Left renal pelvis (tissue), 4 donors: ENCODE results near the gene ESYT3. TPM values are rescaled to one million over a fixed set of nuclear protein-coding genes. Genes with fewer than 3 reads are reported as not detected.
"Not testable (repeated sequence)": the region's sequence is repeated elsewhere in the genome, so short reads cannot be mapped to it uniquely, and the experiment has no call there.

Source experiments
- DNase-seq, 4 donors: peaks; one replicate each; pipeline ENCODE4 v3.0.0-alpha.2; 2013; ENCODE audit warnings: low read depth in 4 of 4, low spot score in 3 of 4
- polyA plus RNA-seq, 4 donors: library from polyadenylated mRNA; unstranded; fragments of 120-200 nt; gene quantifications; one replicate each; pipeline ENCODE4 v1.2.1, GENCODE V29; 2013; ENCODE audit not compliant: insufficient read length in 4 of 4

Gene ESYT3
- polyA plus RNA-seq, 4 donors: 0.50 to 1.9 (median 1.7) TPM

GRCh38 chr3:138408751-138409570, 25.5 kb upstream of the ESYT3 start:
- no peak for DNase-seq

DNA sequence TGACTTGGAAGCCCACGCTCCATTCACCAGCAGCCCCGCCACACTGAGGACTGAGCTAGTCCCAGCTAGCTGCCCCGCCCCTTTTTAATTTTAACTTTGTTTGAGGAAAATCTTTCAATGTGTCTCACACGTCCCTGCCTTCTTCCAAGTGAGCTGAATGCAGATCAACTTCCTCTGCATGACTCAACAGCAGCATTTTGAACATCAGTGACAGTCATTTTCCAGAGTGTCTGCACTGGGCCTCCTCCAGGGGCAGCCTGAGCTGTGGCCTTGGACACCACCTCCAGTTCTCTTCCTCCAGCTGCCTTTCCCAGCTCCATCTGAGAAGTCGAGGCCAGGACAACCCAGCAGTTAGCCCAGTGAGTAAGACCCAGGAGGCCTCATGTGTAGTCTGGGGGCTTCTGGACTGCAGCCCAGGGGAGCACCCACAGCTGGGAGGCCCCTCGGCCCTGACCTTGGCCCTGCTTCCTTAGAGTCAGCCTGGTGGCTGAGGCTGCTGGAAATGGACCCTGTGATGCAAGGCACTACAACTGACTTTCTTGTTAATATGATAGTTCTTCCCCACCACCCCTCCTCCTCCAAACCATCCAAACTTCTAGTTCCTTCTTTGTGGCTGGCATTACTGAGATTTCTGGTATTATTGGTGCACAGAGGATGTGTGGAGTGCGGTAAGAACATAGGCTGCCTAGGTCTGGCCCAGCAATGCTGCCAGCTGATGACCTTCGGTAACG, 21.4 kb upstream of the ESYT3 start:
- no peak for DNase-seq

- DNase-seq: not testable (repeated sequence)
Measured at GRCh38 chr3:138416236-138416635, 18.2 kb upstream of the ESYT3 start.

DNA sequence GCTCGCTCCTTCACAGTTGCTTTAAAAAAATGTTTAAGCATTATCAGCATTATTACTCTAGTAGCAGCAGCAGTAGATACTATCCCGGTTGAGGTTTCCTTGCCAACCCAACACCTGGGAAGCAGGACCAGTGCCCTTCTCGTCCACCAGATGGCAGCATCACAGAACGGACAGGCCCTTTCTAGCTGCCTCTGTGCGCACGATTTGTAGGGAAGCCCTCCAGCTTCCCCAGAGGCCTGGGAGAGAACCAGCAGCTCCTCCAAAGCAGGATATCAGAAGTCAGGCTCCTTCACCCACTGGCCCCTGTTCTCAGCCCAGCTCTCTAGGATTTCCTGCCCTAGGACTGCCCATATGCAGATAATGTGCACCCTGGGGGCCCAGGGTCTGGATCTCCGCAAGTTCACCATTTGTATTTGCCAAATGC, 16.8 kb upstream of the ESYT3 start:
- DNase-seq: peak; percentile 52 to 74 (median 60)

DNA sequence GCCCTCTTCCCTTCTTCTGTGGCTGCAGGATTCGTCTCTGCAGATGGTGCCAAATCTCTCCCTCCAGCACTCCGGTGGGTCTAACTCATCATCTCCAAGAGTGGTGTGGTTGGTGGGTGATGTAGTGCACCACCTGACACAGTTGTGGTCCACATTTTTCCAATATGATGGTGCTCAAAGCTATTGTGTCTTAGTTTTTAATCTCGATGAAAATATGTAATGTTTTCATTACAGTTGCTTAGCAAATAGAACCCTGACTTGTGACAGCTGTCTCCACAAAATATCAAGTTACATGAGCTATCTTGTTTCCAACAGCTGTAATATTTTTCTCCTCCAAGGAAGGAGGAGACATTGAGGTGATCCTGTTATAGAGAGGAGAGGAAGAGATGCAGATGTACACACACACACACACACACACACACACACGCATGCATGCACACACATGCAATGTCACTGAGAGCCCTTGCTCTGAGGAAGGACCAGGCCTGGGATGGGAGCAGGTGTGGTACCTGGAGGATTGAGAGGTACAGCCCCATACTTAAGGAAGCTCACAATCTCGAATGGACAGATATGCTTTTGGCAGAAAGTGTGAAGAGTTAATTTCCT, 15.7 kb upstream of the ESYT3 start:
- no peak for DNase-seq

DNA sequence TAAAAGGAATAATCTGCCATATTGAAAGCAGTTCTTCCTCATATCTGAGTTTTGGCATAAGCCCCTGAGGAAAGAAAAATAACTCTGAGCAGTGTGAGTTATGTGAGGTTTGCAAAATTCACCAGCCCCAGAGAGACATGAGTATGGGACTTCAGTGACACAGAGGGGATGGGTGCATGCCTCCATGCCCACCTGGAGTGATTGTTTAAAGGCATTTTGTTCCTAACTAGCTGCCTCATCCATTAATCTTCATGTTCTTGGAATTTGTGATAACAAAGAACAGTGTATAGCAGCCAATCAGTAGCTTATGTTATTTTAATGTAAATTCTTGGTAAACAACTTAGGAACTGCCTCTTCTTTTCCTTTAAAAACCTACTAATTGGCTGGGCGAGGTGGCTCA, 11.1 kb upstream of the ESYT3 start:
- no peak for DNase-seq

DNA sequence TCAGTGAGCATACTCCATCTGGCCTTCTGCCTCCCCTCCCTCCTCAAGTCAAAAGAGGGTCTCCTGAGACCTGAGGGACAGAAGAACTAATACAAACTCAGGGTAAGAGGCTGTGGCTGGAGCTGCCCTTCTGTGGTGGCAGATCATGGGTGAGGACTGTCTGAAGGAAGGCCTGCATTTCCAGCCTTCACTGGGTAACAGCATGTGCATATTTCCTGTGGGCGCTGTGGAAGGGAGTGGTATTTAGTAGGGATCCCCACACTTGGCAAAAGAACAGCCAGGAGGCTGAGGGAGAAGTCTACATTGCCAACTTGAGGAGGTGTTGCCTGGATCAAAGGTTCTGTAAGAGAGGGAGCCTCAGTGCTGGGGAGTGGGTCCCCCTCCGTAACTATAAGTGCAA, 10.1 kb upstream of the ESYT3 start:
- no peak for DNase-seq

- DNase-seq: no peak
Measured at GRCh38 chr3:138426211-138426610, 8.2 kb upstream of the ESYT3 start.

GRCh38 chr3:138426754-138427153, 7.7 kb upstream of the ESYT3 start:
- DNase-seq: not testable (repeated sequence)

- DNase-seq: no peak
Measured at GRCh38 chr3:138429665-138430064, 4.8 kb upstream of the ESYT3 start.

DNA sequence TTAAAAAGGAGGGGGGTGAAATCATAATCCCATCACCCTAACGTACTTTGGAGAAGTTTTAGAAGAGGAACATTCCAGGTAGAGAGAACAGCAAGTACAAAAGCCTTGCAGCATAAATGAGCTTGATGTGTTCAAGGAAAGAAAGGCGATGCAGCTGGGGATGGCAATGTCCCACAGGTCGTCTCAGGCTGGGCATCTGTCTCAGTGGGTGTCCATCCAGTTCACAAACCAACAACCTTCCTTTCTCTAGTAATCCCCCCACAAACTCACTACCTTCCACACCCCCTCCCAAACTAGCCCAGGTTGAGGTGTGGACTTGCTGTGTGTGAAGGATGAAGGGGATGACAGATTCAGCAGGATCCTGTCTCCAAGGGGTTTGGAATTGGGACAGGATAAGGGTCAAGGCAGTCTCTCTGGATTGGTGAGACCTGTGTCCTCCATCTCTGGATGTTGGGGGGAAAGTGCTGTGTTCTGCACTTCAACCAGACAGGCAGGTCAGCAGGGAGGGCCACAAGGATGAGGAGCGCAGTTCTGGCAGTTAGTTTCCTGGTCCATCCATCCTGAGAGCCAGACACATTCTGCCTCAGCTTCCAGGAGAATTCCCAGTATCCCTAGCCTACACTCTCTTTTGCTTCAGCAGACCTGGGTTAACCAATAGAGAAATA, 1.7 kb upstream of the ESYT3 start:
- DNase-seq: no peak

- DNase-seq: no peak
Measured at GRCh38 chr3:138433892-138434275, 532 bp upstream of the ESYT3 start.

DNA sequence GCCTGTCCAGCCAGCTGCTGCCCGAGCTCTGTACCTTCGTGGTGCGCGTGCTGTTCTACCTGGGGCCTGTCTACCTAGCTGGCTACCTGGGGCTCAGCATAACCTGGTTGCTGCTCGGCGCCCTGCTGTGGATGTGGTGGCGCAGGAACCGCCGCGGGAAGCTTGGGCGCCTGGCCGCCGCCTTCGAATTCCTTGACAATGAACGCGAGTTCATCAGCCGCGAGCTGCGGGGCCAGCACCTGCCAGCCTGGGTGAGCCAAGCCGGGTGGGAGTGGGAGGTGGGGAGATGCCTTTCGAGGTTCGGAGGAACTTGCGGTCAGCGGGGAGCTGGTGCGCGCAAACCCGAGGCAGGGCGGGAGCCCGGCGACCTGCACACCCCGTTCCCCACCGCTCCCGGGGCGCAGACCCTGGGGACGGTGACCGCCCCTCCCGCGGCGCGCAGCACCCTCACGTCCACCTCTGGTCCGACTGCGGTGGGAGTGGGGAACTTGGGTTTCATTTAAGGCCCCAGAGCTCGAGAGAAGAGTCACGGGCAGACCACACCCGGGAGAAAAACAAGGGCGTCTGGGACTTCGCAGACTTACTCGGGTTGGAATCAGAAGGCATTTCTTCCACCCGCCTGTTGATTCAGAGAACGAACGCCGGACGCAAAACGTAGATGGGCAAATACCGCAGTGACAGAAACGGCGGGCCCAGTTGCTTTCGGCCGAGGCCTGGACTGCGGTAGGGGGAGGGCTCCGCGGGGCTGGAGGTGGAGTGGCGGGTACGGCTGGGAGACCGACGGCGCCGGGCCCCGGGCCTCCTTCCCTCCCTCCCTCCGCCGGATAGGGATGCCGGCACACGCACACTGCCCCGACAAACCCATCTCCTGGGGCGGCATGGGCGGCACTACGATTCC, 708 bp downstream of the ESYT3 start:
- peak in 1 of 4 donors; percentile 8 for DNase-seq

DNA sequence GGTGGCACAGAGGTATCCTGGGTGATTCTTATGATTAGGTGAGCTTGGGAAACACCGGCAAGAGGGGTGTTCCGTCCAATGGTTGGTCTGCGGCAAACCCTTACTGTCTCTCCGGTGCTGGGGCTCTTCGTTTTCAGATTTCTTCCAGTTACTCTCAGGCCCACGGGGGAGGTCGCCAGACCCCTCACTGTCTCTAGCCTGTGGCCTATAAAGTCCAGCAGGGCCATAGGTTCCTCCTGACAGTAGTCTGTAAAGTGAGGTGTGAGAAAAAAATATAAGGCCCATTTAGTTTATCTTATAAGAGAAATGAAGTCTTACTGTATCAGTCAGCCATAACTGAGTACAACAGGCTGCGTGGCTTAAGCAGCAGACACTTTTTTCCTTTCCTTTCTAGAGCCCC, 1.4 kb downstream of the ESYT3 start:
- DNase-seq: no peak

GRCh38 chr3:138437281-138437680, 2.9 kb downstream of the ESYT3 start:
- no peak for DNase-seq

DNA sequence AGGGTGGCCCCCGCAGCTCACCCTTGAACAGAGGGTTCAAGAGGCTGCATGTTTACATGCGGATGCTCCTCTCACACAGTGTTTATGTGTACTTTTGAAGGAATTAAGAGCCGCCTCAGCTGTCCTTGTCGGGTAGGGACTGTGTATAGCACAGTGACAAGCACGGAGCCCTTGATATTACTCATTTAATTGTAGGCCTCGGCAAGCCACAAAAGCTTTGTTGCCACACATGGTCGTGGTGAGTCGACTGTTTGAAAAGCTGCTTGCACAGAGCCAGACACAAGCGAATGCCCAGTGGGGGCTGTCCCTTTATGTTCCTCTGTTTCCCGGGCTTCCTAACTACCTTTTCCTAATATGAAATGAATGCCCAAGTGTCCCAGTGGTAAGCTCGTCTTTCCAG, 4.5 kb downstream of the ESYT3 start:
- DNase-seq: no peak

GRCh38 chr3:138439646-138440045, 5.2 kb downstream of the ESYT3 start:
- DNase-seq: no peak

- no peak for DNase-seq
Measured at GRCh38 chr3:138440121-138440521, 5.7 kb downstream of the ESYT3 start.

DNA sequence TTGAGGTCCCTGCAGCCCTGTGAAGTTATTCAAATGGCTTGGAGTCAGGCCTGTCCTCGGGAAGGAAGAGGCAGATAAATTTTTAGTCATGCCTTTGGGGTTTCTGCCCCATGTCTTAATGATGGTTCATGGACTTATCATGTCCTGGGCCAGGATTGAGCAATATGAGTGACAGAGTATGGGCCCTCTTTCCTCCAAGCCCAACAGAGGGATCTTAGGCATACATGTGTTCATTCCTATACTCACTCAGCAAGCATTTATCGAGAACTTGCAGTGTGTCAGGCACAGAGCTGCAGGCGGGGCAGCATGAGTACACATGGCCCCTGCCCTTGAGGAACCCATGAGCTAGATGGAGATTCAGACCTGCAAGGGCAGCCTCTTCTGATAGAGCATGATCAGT, 6.2 kb downstream of the ESYT3 start:
- DNase-seq: no peak

DNA sequence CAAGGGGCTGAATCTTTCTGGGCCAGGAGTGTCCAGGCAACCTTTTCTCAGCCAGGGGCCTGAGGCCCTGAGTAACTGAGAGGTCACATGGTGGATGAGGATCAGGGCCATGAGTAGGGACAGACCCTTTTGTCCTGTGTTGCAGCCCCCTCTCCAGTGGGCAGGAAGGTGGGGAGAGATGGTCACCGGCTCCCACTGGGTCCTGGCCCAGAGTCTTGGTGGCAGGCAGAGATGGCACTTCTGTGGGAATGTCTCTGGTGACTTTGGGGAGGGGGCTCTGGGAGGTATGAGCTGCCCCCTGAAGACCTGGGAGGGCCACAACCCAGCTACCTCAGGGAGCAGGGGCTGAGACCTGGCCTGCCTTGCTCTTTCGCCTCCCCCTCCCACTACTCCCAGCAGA, 6.8 kb downstream of the ESYT3 start:
- DNase-seq: no peak
